H54 (cell line): ENCODE results near the gene CREB3L4.
A peak's percentile ranks its signal among the peaks of the same experiment; 100 is the strongest.
"Not testable (repeated sequence)": the region's sequence is repeated elsewhere in the genome, so short reads cannot be mapped to it uniquely, and the experiment has no call there.

ENCODE experiments used
- DNase-seq: peaks from one replicate; pipeline ENCODE4 v3.0.0; 2011; ENCODE audit warnings: low spot score, mixed read lengths; ENCODE audit not compliant: insufficient read length
- FAIRE-seq: peaks from 3 replicates; lab custom pipeline; 2011; peaks lifted over from hg19 to GRCh38; lab: Jason Lieb, UNC
- POLR2A ChIP-seq: IDR thresholded peaks from 2 replicates; pipeline ENCODE4 v1.6.1; 2011; ENCODE audit warnings: low read depth, mild to moderate bottlenecking, low read length

Gene CREB3L4

GRCh38 chr1:153977250-153978240 is 9.8 kb downstream of the CREB3L4 start, which contains the start of gene JTB:
Gene JTB, minus strand, starts transcription at chr1:153977674. Its CDS starts 422 bp downstream, at chr1:153977252.
- TF ChIP-seq POLR2A = peak; percentile 67
- DNase-seq = peak; percentile 64
- FAIRE-seq = no peak

- DNase-seq (no peak), FAIRE-seq (no peak)
- TF ChIP-seq POLR2A = no peak
These were observed 10.7 kb downstream of the CREB3L4 start for GRCh38 chr1:153978274-153978909.

- not testable (repeated sequence) for DNase-seq, FAIRE-seq
These were observed 11.4 kb downstream of the CREB3L4 start for GRCh38 chr1:153979091-153979490.

GRCh38 chr1:153981735-153982134 is 14.0 kb downstream of the CREB3L4 start:
- not testable (repeated sequence) for FAIRE-seq, DNase-seq

GRCh38 chr1:153984123-153984894 is 16.6 kb downstream of the CREB3L4 start:
- DNase-seq (no peak), FAIRE-seq (no peak)
- TF ChIP-seq POLR2A = no peak

GRCh38 chr1:153985341-153985912 is 17.7 kb downstream of the CREB3L4 start:
- DNase-seq = no peak
- TF ChIP-seq POLR2A = peak; percentile 64
- no peak for FAIRE-seq

GRCh38 chr1:153985941-153986761 is 18.4 kb downstream of the CREB3L4 start, which contains the start of gene RAB13:
Gene RAB13, minus strand, starts transcription at chr1:153986339. Its CDS starts 103 bp downstream, at chr1:153986236.
- TF ChIP-seq POLR2A = 0 out of 2 replicates have a peak, but pooled peaks have one; percentile 51
- no peak for FAIRE-seq
- DNase-seq = peak; percentile 77

- TF ChIP-seq POLR2A = no peak
- FAIRE-seq (no peak), DNase-seq (no peak)
These were observed 19.9 kb downstream of the CREB3L4 start for GRCh38 chr1:153987621-153988020.

GRCh38 chr1:153990468-153991150 is 22.9 kb downstream of the CREB3L4 start, which contains the start of gene RPS27:
Gene RPS27, plus strand, starts transcription at chr1:153990762. Its CDS starts 35 bp downstream, at chr1:153990797.
- FAIRE-seq (peak; percentile 60), DNase-seq (peak; percentile 72)
- peak; percentile 99 for TF ChIP-seq POLR2A

GRCh38 chr1:153991151-153991630 is 23.5 kb downstream of the CREB3L4 start:
- no peak for TF ChIP-seq POLR2A
- FAIRE-seq = no peak

GRCh38 chr1:153991806-153992205 is 24.1 kb downstream of the CREB3L4 start:
- DNase-seq (no peak), FAIRE-seq (no peak)
- TF ChIP-seq POLR2A = no peak

More at GRCh38 chr1:153991151-153991630, 23.5 kb downstream of the CREB3L4 start:
- no peak for DNase-seq
